RPMI7951 (cell line): ENCODE data around the gene CDKN2C. TPM values are rescaled to one million over a fixed set of nuclear protein-coding genes. Genes with fewer than 3 reads are reported as not detected.

Source experiments
- DNase-seq: peaks from one replicate; pipeline ENCODE4 v3.0.0-alpha.2; 2012; ENCODE audit warnings: low read depth
- total RNA-seq: library from RNA; depleted of rRNA; stranded (reverse); fragments of >200 nt; shearing (Covaris generic); gene quantifications from 2 replicates; pipeline ENCODE4 v1.2.3, GENCODE V29; 2014

Gene CDKN2C
- total RNA-seq, 1 experiment from 2014 or later = 108 TPM

GRCh38 chr1:50964863-50965262, 5.2 kb upstream of the CDKN2C start:
- no peak for DNase-seq

- no peak for DNase-seq
These were observed 3.1 kb upstream of the CDKN2C start for GRCh38 chr1:50966991-50967390.

DNA sequence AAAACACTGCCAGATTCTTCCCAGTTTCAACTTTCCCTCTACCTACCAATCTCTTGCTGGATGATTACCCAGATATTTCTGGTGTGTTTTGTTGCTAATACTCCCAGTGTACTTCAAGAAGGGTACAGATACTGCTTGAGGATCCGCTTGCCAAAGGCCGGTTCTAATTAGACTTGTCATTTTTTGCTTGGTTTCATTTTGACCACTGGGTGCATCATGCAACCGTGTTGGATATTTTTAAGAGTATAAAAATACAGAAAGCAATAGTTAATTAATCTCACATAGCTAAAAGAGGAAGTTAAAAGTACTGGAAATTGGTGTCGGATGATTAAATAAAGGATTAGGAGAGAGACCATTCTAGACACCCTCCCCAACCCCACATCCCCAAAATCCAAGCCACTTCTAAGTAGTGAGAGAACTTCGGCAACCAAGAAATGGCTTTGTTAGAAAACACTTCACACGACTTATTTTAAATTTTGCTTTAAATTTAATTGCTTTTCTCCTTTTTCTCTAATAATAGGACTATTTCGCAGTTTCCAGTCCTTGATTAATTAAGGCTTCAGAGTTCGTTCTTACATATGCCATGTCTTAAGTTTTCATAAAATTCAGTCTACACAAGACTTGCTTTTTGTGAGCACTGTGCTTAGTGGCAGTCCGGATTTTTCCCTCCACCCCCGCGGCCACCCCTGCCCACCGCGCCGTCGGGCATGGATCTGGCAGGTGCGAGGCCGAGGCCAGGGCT, 2.5 kb upstream of the CDKN2C start:
- peak; percentile 52 for DNase-seq

- peak; percentile 93 for DNase-seq
These were observed 1.8 kb upstream of the CDKN2C start for GRCh38 chr1:50968158-50968820.

- no peak for DNase-seq
These were observed 1.0 kb upstream of the CDKN2C start for GRCh38 chr1:50968821-50969610.

DNA sequence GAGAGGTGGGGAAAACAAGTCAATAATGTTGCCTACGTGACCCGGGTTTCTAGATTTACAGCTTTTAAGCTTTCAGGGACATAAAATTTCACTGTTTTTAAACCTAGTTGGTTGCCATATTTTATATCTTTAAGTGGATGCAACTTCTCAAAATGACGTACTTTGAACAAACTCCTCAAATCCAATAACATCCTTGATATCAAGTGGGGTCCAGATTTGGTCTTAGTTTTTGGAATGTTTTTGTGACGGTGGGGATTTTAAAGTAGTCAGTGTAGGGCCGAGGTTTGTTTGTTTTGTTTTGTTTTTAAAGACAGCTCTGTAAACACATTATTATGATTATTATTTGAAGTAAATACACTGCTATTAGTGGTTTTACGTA, 453 bp downstream of the CDKN2C start:
- no peak for DNase-seq

DNA sequence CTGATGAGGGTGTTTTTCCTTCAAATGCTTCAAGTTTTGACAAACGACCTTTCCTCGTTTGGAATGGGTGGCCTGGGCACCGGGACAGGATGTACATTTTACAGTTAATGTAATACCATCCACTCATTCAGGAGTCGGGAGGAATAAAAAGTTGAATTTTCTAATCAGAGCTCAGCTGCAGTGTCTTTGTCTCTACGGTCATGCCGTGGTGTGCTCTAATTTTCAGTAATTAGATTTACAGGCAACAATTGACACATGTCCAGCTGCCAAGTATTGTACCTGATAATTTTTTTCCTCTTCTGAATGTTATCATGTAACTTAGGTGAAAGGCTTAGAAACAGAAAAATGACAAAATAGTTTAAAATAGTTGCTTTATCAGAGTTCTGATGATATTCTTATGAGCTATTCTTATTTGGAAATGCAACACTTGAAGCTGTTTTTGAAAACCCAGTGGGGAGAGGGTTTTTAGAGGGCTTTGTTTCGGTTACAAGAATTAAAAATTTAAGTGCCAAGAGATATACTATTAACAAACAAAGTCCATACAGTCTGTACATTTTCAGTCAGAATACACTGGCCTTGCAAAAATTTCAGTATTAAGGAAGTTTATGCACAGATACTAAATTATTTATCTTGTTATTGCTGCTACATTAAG, 1.0 kb downstream of the CDKN2C start:
- DNase-seq = no peak

- no peak for DNase-seq
These were observed 1.8 kb downstream of the CDKN2C start for GRCh38 chr1:50971748-50972305.

- no peak for DNase-seq
These were observed 2.7 kb downstream of the CDKN2C start for GRCh38 chr1:50972766-50973165.

GRCh38 chr1:50973255-50973654, 3.2 kb downstream of the CDKN2C start:
- DNase-seq = no peak

- DNase-seq = no peak
These were observed 4.0 kb downstream of the CDKN2C start for GRCh38 chr1:50973875-50974617.

DNA sequence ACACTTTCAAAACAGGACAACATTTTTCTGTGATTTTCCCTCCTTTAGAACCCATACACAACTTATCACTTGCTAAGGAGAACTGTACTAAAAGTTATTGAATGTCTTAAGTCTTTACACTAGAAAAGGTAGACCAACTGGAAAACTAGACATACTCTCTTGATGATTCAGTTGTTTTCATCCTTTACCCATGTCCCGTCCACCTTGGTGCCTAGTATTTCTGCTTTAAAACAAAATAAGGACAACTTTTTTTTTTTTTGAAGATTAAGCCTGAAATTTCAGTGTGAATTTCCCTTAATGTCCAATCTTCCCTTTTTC, 4.5 kb downstream of the CDKN2C start:
- DNase-seq = no peak

- no peak for DNase-seq
These were observed 5.4 kb downstream of the CDKN2C start for GRCh38 chr1:50975436-50975835.

DNA sequence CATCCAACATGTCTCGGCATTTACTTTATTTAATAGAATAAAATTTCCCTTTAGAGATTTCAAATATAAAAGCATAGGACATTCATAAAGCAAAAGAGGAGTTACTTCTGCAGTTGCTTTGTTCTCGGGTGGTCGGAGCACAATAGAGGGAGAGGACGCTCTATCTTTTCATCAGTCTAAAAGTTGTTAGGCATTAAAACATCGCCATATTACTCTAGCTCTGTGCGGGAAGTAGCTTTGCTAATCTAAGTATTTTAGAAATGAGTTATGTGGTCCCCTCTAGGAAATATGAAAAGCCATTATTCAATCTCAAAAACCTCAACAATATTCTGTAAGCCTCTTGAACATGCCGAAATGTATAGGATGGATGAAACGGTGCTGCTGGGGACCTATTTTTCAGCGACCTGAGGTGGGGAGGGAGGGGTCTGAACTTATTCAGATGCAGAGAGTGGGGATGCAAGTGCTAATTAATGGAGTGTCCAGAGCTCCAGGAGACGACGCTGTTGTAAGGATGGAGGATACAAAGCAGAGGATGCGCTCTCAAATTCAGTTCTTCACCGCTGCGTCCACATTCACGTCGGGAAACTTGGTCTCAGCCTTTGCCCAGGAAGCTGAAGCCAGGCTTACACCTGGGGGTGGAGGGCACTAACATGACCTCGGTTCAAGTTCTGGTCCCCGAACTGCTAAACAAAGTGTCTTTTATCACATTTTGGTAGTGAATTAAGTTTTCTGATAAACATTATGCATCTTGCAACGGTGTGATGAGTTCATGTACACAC, 6.3 kb downstream of the CDKN2C start:
- peak; percentile 36 for DNase-seq

DNA sequence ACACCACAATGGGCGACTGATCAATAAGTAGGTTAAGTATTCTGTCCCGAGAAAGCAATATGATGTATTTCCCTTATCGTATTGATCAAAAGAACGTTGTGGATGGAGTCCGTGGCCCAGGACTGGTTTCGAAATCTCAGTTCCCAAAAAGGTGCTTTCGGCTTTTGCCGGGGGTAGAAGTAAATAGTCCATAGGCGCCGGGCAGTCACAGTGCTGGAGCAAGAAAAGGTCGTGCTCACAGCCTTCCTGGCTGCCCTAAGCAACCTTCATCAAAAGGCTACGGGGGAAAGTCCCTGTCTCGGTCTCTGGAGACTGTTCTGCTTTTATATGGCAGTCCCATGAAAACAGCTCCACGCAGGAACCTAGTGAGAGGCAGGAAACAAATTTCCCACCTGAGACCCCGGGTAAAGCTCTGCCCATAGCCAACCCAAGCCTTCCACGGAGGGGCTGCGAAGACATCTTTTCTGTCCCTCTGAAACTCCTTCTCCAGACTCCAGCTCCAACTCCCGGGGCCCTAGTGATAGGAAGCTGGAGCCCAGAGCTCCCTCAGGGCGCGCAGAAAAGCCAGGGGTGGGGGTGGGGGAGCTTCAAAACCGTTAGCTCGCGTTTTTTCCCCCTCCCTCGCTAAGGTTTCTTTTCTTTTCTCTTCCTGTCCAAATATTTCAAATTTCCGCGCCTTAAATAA, 7.0 kb downstream of the CDKN2C start:
- peak; percentile 79 for DNase-seq

DNA sequence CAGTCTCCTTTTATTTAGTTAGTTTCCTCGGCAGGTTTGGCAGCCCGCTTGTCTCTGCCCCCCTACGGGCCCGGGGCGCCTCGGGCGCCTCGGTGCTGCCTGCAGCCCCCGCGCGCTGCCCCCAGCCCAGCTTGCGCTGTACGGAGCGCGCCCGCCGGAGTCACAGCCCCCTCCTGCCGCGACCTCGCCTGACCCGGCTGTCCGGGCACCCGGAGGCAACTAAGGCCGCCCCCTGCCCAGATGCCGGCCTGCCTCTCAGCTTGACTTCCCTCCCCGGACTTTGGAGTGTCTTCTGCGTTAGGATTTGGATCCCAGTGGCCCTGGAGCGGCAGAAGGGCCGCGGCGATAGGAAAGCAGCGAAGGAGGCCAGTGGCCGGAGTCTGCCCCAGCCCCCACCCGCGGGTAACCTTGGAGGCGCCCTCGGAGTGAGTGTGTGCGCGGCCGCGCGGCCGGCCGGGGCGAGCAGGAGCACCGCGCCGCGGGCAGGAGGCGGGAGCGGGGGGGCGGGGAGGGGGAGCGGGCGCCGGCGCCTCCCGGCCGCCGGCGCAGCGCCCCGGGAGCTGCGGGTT, 7.6 kb downstream of the CDKN2C start:
- peak; percentile 78 for DNase-seq

- DNase-seq = peak; percentile 78
These were observed 8.3 kb downstream of the CDKN2C start for GRCh38 chr1:50978144-50978851.

DNA sequence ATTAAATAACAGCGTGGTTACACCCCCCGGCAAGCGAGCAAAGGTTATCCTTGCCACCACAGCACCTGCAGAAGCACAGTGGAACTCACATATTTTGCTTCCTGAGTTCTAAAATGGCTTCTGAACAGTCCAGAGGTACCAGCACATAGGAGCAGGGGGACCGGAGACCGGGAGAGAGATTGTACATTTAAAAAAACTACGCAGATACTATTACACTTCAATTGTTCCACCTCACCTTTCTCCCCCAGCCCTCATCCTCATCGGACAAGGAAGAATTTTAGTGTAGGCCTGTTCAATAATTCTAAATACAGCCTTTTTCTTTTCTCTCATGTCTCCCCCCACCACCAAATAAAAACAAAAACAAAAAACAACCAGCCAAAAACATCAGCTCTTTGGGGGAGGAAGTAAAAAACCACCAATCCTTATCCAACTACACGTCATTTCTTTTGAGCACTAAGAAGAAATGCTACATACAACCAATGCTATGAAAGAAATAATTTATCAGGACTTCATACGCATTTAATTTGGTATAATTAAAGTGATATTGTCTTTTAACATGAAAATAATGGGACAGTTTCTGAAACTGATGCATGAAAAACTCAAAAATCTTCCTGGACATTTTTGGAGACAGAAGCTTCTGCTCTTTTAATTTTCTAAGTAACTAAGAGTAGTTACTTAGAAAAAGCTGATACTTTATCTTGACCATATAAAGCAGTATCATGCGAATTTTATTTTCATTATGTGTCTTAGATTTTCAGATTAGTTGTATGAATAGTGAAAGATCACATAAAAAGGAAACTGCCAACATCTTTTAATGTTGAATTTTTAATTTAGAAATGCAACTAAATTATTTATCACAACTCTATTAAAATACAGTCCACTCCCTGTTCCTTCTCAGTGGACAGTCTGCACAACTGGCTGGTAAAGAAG, 9.1 kb downstream of the CDKN2C start:
- DNase-seq = peak; percentile 53
